CD4-positive, alpha-beta T cell treated with Interleukin-21 for 1 hour (primary cell): Measurements from ENCODE around the gene LUM.

ENCODE experiments used
- DNase-seq: peaks from one replicate; pipeline ENCODE4 v3.0.0-alpha.2; 2020

LUM gene

GRCh38 chr12:91074154-91074709, 37.1 kb downstream of the LUM start:
- DNase-seq = no peak

GRCh38 chr12:91073426-91073825, 37.9 kb downstream of the LUM start:
- DNase-seq = no peak

- no peak for DNase-seq
Observed at GRCh38 chr12:91072931-91073330, 38.4 kb downstream of the LUM start.

GRCh38 chr12:91070936-91071335, 40.4 kb downstream of the LUM start:
- DNase-seq = no peak

GRCh38 chr12:91065396-91065795, 45.9 kb downstream of the LUM start:
- no peak for DNase-seq

- no peak for DNase-seq
Observed at GRCh38 chr12:91064640-91065039, 46.7 kb downstream of the LUM start.

- DNase-seq = no peak
Observed at GRCh38 chr12:91061091-91061490, 50.2 kb downstream of the LUM start.

- DNase-seq = no peak
Observed at GRCh38 chr12:91059211-91059610, 52.1 kb downstream of the LUM start.

GRCh38 chr12:91058786-91059185, 52.5 kb downstream of the LUM start:
- no peak for DNase-seq

- DNase-seq = no peak
Observed at GRCh38 chr12:91057368-91058165, 53.7 kb downstream of the LUM start, which contains the start of gene KERA. KERA (minus strand) TSS chr12:91058024; CDS start chr12:91056281, 1,743 bp downstream.

- no peak for DNase-seq
Observed at GRCh38 chr12:91056488-91056887, 54.8 kb downstream of the LUM start.

GRCh38 chr12:91055976-91056375, 55.3 kb downstream of the LUM start:
- no peak for DNase-seq

- no peak for DNase-seq
Observed at GRCh38 chr12:91053951-91054715, 57.2 kb downstream of the LUM start.
